ENCODE results near the gene GNA12. TPM values are rescaled to one million over a fixed set of nuclear protein-coding genes. Genes with fewer than 3 reads are reported as not detected.

GNA12 gene
- total RNA-seq, 4 donors from 2014 or later, result 26.3 to 54.8 (median 36.9) TPM

- no peak for DNase-seq (ENCODE audit: low spot score)
- no peak for ATAC-seq (ENCODE audit: low FRiP score)
- no peak for TF ChIP-seq CTCF (IDR thresholded peaks at IDR 0.05)
Measured at GRCh38 chr7:2722591-2722990, 121.5 kb downstream of the GNA12 start.

DNA sequence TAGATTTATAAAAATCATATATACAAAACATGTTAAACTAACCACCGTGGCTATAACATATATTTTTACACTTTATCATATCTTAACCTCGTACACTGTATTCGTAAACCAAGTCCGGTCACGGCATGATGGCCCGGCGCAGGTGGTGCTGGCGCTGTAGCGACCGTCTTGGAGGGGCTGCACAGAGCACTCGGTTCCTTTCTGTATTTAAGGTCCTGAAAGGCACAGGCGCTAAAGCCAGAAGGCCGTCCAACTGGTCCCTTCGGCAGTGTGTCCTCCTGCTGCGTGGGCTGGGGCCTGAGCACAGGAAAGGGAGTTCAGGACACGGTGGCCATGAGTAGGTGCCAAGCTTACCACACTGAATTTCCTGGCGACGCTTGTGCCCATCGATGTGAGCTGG, 122.3 kb downstream of the GNA12 start:
- ATAC-seq (ENCODE audit: low FRiP score), result no peak
- TF ChIP-seq CTCF (IDR thresholded peaks at IDR 0.05), result no peak
- no peak for DNase-seq (ENCODE audit: low spot score)

GRCh38 chr7:2720024-2720423, 124.1 kb downstream of the GNA12 start:
- ATAC-seq (ENCODE audit: low FRiP score), result no peak
- DNase-seq (ENCODE audit: low spot score), result no peak
- TF ChIP-seq CTCF (IDR thresholded peaks at IDR 0.05), result no peak

DNA sequence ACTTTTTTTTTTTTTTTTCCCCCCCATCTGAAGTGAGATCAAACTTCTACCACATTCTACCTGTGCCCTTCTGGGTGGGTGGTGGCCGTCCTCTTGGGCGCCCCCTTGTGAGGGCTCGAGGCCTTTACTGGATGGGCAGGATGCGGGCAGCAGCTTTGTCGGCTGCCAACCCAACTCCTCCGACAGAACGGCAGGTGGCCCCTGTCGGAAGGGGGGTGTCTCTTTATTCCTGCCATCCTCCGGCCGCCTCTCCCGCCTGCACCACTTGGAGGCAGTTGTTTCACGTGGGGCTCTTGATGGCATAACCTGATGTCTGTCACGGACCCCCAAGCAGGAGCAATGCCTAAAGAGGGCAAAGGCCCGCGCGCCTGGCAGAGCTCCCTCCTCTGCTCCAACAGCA, 125.1 kb downstream of the GNA12 start:
- no peak for TF ChIP-seq CTCF (IDR thresholded peaks at IDR 0.05)

DNA sequence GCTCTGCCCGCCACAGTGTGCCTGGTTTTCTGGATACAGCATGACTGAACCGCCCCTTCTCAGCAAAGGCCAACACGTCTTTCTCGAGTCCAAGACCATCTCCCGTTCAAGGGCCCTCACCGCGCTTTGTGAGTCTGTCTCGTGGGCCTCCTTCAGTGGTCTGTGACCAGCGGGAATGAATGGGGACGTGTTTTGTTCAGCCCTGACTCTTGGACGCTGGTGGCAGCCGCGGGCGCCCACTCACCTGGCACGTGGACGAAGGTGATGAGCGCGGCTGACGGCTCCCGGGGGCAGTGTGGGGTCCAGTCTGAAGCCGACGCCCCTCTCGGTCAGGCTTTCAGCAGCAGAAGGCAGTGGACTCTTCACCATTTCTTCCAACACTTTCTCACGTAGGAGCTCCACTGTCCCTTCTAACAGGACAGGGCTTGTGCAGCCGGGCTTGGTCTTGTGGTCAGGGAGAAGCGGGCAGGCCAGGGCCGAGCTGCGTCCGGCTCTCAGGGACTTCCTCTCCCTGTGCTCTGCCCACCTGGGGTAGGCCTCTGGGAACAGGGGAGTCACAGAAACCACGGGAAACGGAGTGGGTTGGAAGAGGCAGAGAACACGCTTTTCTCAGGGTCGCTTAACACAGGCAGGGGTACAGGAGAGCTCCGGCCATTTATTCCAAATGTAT, 125.7 kb downstream of the GNA12 start:
- TF ChIP-seq CTCF (IDR thresholded peaks at IDR 0.05), result no peak
- no peak for ATAC-seq (ENCODE audit: low FRiP score)
- DNase-seq (ENCODE audit: low spot score), result no peak

More for the DNA sequence above, 125.1 kb downstream of the GNA12 start:
- no peak for ATAC-seq (ENCODE audit: low FRiP score)
- DNase-seq (ENCODE audit: low spot score), result no peak

- TF ChIP-seq CTCF (IDR thresholded peaks at IDR 0.05), result no peak
- ATAC-seq (ENCODE audit: low FRiP score) (no peak), DNase-seq (ENCODE audit: low spot score) (no peak)
Measured at GRCh38 chr7:2717293-2718261, 126.5 kb downstream of the GNA12 start.
